Urothelium cell line (cell line): ENCODE data around the gene SCD5.

Experiments
- DNase-seq: peaks from one replicate; pipeline ENCODE4 v3.0.0; 2011; ENCODE audit warnings: low spot score, mixed read lengths
- FAIRE-seq: peaks from 2 replicates; lab custom pipeline; 2011; peaks lifted over from hg19 to GRCh38; lab: Jason Lieb, UNC

Gene SCD5

DNA sequence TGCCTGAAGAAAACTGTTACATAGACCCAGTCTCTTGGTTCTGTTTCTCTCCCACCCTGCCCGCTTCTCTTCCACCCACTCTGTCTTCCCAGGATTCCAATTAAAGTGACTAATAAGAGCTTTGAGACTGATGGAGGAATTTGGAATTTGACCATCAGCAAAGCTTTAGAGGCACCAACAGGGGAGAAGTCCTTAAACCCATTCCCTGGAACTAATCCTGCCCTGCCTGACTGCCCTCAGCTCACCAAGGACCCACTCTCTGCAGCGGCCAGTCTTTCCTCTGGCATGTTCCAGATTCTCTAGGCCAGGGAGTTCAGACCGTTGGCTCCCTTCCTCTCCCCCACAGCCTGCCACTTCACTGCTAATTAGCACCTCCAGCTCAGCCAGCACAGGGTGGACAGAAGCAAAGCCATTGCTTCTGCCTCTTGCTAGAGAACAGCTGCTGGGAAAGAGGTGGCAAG is 23.9 kb downstream of the SCD5 start:
- no peak for FAIRE-seq
- DNase-seq, result no peak

DNA sequence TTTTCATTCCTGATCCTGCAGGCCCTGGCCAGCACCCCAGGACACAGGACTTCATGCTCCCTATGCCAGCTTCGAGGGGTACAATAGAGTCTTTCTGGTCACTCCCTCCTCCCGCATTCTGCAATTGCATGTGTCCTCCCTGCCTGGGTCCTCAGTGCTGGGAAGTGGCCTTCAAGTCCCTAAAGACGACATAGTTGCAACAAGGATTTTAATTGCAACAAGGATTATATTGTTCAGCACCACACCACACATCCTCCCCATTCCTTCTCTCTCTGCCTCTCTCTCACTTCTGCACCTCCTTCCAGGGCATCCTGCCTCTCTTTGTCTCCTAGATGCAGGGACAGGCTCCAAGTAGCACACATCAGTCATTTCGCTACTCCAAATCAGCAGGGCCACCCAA is 25.5 kb downstream of the SCD5 start:
- FAIRE-seq, result no peak
- DNase-seq, result no peak

DNA sequence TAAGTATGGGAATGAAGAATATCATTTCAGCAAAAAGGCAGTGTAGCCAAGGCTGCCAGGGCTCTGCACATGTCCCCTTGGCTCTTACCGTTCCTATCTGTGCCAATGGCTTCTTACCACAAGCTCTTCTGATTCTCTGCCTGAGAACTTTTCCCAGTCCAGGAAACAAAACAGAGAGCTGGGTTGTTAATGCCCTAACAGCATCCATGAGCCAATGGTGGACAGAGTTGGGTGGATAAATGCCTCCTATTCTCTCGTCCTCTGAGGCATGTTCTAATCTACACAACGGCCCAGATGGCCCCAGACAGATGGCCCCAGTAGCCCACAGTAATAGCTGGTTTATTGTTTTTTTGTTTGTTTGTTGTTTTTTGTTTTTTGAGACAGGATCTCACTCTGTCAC is 28.0 kb downstream of the SCD5 start:
- DNase-seq, result no peak
- no peak for FAIRE-seq

DNA sequence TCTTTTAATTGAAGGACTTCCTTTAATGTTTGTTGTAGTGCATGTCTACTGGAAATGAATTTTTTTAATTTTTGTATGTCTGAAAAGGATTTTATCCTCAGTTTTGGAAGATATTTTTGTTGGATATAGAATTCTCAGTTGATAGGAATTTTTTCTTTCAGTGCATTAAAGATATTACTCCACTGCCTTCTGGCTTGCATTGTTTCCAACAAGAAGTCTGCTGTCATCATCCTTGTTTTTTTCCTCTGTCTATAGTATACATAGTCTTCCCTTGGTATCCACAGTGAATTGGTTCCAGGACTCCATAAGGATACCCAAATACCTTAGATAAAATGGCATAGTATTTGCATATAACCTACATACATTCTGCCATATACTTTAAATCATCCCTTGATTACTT is 33.5 kb downstream of the SCD5 start:
- FAIRE-seq (no peak), DNase-seq (no peak)

DNA sequence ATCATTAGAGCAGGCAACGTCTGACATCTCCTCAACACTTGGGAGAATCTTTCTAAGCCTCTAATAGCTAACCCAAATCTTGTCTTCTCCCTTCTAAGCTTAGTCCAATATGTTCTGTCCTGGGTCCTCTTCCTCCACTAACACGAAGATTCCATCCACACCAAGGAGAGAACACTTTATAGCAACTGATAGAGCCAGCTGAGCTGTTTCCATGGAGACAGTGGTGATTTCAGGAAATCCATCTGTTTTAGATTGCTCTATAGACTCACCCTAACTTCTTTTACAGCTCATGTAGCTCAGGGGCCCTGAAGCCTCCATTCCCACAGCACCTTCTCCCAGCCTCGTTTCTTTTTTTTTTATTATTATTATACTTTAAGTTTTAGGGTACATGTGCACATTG is 37.4 kb downstream of the SCD5 start:
- no peak for DNase-seq
- FAIRE-seq, result no peak

DNA sequence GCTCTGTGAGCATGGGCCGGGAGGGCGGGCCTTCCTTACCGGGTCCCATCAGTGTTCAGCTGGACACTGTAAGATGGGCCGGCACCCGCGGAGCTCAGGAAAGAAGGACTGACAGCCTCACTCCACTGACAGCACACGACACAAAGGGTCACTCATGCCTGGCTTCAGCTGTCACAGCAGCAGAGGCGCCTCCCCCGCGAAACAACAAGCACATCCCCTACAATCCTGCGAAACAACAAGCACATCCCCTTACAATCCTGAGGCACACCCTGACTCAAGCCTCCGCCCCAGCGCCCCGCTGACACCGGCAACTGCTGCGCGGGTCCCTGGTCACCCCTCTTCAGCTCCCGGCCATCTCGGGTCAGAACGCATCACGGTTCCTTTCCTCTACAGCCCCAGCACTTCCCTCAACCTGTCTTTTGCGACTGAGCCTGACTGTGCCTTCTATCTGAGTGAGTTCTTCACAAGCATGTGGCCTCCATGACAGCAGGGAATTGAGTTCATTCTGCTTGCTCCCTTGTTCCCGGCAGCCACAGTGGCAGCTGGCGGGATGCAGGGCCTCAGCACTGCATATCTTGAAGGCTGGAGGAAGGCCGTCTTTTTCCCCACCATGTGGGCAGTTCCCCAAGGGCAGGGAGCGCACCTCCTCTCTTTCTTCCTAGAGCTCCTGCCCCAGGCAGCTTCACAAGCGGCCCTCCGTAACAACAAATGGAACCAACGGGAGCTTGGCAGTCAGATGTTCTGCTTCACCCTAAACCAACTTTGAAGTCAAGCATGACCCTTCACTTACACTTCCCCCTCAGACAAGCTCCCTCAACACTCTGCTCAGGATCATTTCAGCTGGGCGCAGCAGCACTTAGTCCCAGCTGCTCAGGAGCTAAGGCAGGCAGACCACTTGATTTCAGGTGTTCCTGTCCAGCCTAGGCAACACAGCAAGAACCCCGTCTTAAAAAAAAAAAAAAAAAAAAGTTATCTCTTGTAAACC is 39.6 kb downstream of the SCD5 start:
- FAIRE-seq (no peak), DNase-seq (no peak)

DNA sequence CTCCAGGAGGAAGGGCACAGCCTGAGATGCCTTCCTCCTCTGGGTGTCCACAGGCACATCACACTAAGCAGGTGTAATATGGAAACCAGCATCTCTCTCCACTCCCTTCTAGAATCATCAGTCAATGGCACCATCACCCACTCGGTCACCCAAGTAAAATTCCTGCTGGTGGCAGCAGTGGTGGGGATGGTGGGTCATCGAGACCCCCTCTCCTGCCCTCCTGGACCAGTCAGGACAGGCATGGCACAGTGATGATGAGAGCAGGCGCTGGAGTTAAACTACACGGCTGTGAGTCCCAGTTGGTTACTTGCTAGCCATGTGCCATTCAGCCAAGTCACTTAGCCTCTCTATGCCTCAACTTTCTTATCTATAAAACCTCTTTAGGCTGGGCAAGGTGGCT is 42.5 kb downstream of the SCD5 start:
- FAIRE-seq, result no peak
- no peak for DNase-seq

DNA sequence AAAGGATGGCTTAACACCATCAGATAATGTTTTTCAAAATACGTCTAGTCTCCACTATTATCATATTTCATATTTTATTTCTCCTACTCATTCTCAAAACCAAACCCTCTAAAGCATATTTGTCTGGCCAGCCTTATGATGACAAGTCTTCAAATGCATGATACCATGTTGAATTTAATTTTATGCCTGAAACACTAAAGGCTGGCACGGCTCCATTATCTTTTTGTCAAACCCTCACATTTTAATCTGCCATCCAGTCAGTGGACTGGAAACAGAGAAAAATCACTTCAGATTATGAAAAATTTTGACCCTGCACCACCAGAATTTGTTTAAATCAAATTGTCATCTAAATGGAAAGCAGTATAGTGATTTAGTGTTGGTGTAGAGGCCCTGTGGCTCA is 42.9 kb downstream of the SCD5 start:
- DNase-seq (no peak), FAIRE-seq (no peak)

DNA sequence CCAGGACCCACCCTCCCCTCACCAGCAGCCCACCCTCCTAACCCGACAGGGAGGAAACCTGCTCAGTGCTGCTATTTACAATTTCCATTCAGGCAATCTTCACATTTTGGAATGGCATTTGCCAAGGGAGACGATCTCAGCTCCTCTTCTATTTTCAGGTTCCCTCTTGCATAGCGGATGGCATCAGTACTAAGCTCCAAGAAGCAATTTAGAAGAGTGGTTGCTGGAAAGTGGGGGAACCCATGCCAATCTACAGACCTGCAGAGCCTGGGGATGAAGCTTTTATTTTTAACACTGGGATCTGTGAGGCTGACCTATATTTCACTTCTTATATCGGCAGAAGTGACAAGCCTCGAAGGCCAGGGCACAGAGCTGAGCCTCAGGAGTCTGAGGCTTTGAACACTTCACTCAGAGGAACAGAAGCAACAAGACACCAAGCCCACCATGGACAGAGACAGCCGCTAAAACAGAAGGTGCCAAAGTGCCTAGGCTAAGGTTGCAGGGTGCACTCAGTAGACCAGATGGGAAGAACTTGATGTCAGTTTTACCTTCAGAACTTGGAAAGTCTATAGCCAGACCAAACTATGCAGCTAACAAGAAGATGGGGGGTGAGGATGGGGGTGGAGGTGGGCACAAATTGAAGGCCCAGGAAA is 44.0 kb downstream of the SCD5 start:
- DNase-seq, result no peak
- FAIRE-seq, result no peak

DNA sequence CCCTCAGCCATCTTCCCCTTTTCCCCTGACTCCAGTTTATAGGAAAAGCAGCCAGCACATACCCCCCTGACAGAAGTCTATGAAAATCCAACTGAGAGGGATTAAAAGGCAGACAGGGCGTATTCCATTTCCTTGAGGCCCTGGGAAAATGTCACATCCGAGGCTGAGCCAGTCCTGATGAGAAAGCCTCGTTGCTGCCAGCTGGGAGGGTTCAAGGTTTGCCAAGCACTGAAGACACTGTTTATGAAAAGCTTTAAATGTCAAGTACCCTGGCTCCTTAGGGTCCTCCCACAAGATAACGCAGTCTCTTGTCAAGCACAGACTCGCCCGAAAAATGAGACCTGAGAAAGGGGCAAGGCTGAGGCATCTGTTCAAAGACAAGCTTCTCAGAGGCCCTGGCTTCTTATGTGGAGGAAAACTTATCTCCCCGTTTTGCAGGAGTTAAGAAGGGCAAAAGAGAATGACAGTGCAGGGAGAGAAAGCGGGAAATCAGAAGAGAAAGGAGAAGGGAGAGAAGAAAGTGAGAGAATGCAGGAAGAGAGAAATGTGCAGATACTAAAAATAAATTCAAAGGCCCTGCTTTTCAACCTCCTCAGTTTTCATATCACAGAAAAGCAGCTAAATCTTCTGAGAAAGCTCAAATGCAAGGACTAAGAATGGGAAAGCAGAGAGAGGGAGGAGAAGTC is 44.7 kb downstream of the SCD5 start:
- DNase-seq (no peak), FAIRE-seq (no peak)

DNA sequence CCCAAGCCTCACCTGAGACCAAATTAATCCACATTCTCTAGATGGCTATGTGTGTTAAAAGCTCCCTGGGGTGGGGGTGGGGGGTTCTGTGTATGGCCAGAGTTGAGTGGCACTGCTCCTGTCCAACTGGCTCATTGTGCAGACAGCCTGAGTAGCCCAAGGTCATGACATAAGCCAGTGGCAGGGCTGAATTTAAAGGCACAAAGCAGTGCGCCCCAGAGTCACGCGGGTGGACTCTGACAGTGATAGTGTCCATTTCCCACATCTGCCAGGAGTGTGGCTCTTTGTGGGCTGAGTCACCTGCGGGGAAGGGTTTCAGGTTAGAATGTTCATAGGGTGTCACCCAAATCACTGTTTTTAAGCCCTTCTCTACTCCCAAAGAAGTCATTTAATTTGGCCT is 45.4 kb downstream of the SCD5 start:
- FAIRE-seq, result no peak
- no peak for DNase-seq

DNA sequence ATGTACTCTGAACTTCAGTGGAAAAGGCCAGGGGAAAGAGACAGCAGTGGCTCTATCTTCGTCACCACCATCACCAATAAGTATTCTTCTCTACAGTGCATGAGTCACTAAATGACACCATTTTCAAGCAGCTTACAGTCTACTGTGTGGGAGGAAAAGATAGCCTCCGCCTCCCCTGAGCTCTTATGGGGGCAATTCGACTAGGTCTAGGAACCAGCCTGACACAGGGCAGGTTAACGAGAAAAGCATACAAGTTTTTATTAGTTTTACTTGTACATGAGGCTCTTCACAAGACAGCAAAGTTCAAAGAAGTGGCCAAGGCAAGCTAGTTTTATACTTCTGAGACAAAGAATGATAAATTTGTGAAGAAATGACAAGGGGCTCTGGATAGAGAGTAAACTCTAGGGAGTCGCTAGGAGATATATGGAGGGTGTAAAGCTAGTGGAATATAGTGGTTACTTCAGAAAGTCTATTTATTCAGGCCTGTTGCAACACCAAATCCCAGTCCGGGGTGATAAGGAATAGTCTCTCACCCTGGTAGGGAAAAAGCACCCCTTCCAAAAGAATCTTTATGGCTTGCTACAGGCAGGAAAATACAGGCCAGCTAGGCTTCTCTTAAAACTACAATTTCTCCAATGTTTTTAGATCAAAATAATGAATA is 49.7 kb downstream of the SCD5 start:
- DNase-seq, result no peak
- no peak for FAIRE-seq

DNA sequence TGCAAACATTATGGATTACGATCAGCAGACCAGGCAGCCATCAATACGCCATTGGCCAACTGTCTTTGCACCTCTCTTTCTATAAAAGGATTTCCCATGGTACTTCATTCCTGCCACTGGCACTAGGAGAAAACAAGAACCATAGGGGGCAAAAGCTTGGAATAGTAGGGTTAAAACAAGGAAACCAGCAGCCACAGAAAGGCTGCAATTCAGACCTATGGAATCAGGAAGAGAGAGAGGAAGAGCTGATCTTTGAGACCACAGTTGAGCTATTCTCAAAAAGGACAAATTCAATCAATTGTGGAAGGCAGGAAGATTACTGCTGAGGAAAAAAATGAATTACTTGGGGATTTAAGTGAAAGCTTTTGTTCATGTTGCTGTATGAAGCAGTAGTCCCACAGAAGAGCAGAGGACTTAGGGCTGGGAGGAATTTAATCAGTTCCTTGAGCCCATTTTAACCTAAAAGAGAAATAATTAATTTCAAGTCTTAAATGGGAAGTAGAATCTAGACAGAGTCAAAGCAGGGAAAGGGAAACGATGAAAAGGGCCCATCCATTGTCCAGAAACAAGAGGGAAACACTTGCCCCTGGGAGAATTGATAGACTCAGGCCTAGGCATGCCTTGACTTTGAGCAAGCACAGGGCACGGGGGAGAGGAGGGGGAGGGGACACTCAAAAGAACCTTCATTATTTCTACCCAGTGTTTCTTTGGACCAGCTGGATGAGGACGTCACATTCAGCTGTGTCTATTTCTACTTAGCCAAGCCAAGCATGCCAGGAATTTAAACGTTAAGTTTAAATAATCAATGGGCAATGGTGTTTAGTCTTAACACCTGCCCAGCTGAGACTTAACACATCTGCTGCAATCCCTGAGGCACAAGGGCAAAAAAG is 50.7 kb downstream of the SCD5 start:
- FAIRE-seq, result no peak
- no peak for DNase-seq

DNA sequence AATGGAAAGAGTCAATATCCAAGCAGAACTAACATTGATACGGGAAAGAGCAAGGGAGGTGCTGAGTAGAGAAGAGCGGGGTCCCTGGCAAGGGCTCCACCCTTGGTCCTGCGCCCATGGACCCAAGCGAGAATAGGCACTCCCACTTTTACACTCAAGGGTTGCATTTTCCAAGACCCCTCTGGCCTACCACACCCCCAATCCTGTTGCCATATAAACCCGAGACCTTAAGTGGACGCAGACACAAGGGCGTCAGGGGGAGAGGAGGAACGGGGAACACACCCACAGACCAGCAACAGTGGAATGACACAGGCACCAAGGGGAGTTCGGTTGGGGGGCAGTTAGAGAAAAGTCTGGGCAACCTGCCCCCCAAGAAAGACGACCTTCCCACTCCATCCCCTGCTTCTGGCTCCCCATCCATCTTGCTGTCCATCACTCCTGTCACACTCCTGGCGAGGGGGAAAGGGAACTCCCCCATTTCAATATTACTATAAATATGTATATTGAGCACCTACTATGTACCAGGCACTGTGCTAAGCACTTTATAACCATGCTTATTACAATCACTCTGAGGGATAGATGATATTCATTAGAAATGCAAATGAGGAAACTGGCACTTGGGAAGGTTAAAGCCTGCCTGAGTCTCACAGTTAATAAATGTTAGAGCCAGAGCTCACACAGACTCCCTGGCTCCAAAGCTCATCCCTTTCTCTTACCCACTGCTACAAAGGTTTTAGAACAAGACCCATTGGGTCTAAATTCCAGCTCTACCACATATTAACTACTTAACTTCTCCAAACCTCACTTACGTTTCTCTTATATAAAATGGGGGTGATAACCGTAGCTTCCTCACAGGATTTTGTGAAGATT is 51.7 kb downstream of the SCD5 start:
- no peak for DNase-seq
- no peak for FAIRE-seq

DNA sequence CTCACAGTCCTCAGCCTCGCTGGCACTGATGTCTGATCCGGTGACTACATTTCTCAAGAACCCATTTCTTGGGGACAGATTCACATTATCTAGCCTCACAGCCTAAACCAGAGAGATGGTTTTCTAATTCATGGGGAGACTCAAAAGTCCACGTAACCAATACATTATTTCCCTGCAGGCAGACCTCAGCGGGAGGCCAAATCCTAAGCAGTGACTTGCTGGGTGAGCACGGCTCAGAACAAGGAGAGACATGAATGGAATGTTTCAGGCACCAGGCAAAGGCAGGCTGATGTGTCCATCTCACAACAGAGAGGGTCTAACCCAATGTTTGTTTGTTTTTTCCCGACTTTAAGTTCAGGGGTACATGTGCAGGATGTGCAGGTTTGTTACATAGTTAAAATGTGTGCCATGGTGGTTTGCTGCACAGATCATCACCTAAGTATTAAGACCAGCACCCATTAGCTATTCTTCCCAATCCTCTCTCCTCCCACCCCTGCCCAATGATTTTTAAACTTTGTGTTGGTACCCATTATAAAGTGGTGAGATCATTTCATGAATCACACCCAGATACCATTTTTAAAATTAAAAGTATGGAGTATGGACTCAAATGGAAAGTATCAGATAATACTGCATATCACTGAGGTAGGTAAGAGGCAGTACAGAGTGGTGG is 53.3 kb downstream of the SCD5 start:
- no peak for FAIRE-seq

DNA sequence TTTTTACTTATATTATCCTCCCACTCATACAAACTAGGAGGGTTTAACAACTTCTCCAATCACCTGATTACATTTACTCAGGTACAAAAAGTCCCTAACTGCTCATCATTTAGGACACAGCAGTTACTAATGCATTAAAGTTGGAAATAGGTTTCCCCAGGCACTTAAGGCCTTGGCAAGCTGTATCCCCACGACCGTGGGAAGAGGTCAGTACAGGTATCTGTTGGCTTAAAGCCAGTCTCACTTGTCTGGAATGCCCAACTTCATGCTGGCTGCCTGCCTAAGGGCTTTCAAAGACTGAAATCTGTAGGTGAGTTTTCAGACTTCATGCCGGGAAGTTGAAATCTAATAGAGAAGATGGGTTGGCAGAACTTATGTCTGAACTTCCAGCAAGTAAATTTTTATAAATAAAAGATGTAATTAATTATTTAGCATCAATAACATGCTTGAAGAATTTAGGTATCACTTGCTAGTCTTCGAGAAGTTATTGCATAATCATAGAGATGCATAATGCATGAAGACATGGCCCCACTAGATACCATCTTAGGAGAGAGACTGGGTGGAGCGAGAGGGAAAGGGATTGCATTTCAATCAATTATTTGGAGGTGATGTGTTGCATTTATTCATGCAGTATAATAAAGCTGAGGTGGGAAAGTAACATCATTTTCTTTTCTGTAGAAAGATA is 54.2 kb downstream of the SCD5 start:
- no peak for DNase-seq
- no peak for FAIRE-seq

More for the DNA sequence above, 53.3 kb downstream of the SCD5 start:
- no peak for DNase-seq

DNA sequence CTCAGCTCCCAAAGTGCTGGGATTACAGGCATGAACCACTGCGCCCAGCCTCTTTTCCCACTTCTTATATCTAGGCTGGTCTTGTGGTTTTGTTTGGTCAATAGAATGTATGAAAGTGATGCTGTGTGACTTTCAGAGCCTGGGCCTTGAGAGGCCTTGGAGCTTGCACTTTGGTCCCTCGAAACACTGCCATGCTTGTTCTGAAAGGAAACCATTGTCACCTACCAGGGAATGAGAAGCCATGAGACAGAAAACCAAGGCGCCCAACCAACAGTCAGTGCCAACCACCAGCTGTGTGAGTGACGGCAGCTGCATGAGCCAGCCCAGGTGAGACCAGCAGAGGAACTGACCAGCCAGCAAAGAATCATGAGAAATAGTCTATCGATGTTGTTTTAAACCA is 57.4 kb downstream of the SCD5 start:
- no peak for FAIRE-seq

More for the DNA sequence above, 57.4 kb downstream of the SCD5 start:
- no peak for DNase-seq
